Psoas muscle (tissue), 8 donors: ENCODE measurements around the gene PARL. TPM values are rescaled to one million over a fixed set of nuclear protein-coding genes. Genes with fewer than 3 reads are reported as not detected.

Experiments used
- ATAC-seq, 4 donors: fragments of 200-7000 bp; cut with Tn5 transposase; one replicate each; pipeline ENCODE4 v1.9.1; 2020; ENCODE audit warnings: moderate library complexity in 3 of 4, mild to moderate bottlenecking in 2 of 4
- DNase-seq, 2 donors: peaks; one replicate each; pipeline ENCODE4 v3.0.0-alpha.2; 2020
- H3K27ac ChIP-seq: fragments of 200-600 bp; one replicate; pipeline ENCODE4 v1.8.0; 2022
- H3K27me3 ChIP-seq, 3 donors: fragments of 200-600 bp in 1 of 3; one replicate each; pipeline versions ENCODE4 v1.6.1 to v1.8.0; 2013 to 2022; ENCODE audit warnings: low read length in 2 of 3, mild to moderate bottlenecking in 2 of 3, moderate library complexity in 1 of 3; ENCODE audit not compliant: insufficient read depth in 3 of 3
- H3K36me3 ChIP-seq, 2 donors: fragments of 200-600 bp in 1 of 2; one replicate each; pipeline versions ENCODE4 v1.6.1 to v1.8.0; 2013 to 2022; ENCODE audit warnings: low read depth in 1 of 2, mild to moderate bottlenecking in 1 of 2, moderate library complexity in 1 of 2; ENCODE audit not compliant: insufficient read depth in 1 of 2
- H3K4me1 ChIP-seq: fragments of 200-600 bp; one replicate; pipeline ENCODE4 v1.8.0; 2022
- H3K4me3 ChIP-seq: fragments of 200-600 bp; one replicate; pipeline ENCODE4 v1.8.0; 2022; ENCODE audit warnings: mild to moderate bottlenecking
- H3K9me3 ChIP-seq: fragments of 200-600 bp; one replicate; pipeline ENCODE4 v1.8.0; 2022
- CTCF ChIP-seq: fragments of 200-600 bp; IDR thresholded peaks from one replicate; pipeline ENCODE4 v1.8.0; 2022; ENCODE audit warnings: antibody characterized with exemption
- WGBS, 3 donors: extraction: QIAGEN DNeasy Blood & Tissue Kit; methylation state at CpG; one replicate each; pipeline versions ENCODE4 v1.1.6 to v1.1.7; 2013; 5-methylcytosine and 5-hydroxymethylcytosine counted together
- intact Hi-C, 2 donors: fragments of 100-400 bp; cut with DNase I; formaldehyde crosslinking; loops; one replicate each; pipeline versions ENCODE4 v1.11.0 to v1.14.2; 2022
- polyA plus RNA-seq, 3 donors: library from polyadenylated mRNA; stranded (reverse); fragments of 200-250 nt; gene quantifications; one replicate each; pipeline ENCODE4 v1.2.3, GENCODE V29; 2013
- total RNA-seq, 4 donors: library from RNA; stranded (reverse); fragmentation: NEBNext Ultra II Directional in 2 of 4; extraction: Animal tissue kit (Norgen Biotek cat#: 25700) in 2 of 4; gene quantifications; one replicate each; pipeline versions ENCODE4 v1.2.1 to v1.2.4, GENCODE V29; 2021 to 2023
- donor health status: healthy with polysubstance abuse.
- donor health status: DM: no; HTN: no; CAD: no; lungs with moderate emphysema.
- donor health status: Bipolar disorder and iron deficiency.
- donor health status: healthy.
- donor health status: DM: yes; HTN: yes; CAD: no.
- donor health status: DM: no; HTN: no; CAD: no.
- donor health status: DM: no; HTN: no; CAD: no.
- donor health status: DM: yes; HTN: yes; CAD: no.

The PARL gene
- total and polyA plus RNA-seq, 7 donors: 30.3 to 77.1 (median 61.4) TPM

- H3K4me1 ChIP-seq: no peaks in the 10 kb centered on the region
- no peak for TF ChIP-seq CTCF
- DNase-seq (no peak), ATAC-seq (no peak)
- H3K4me3 ChIP-seq: no peak overlapping the region
- H3K9me3 ChIP-seq: no peaks in the 10 kb centered on the region
- H3K27ac ChIP-seq: no peak overlapping the region
- H3K27me3 ChIP-seq: no peaks in the 10 kb centered on the region
- WGBS, 3 donors: 88 to 91% (median 90%) methylated on average over 14 of the region's 14 CpGs
- peaks cover 19 to 62% of the 10 kb centered on the region in 2 donors for H3K36me3 ChIP-seq
- intact Hi-C loops: loop anchor here in 1 of 2 donors (5.0 kb wide), 1 partner anchor 47 kb away; no protein-coding TSS in a partner anchor
Measured at GRCh38 chr3:183920416-183920815, 35.7 kb upstream of the PARL start.

GRCh38 chr3:183918178-183918577 lies 33.5 kb upstream of the PARL start:
- Histone ChIP-seq H3K4me1 (no peaks in the 10 kb centered on the region), H3K27me3 (no peaks in the 10 kb centered on the region), H3K27ac (no peak overlapping the region), H3K36me3 (peaks cover 14 to 40% of the 10 kb centered on the region in 2 donors), H3K4me3 (no peak overlapping the region), H3K9me3 (no peaks in the 10 kb centered on the region)
- intact Hi-C loops: no loop called here
- DNase-seq: no peak
- TF ChIP-seq CTCF: no peak
- 53 to 86% (median 56%) methylated on average over 2 of the region's 2 CpGs for WGBS, 3 donors
- peak; percentile 15 to 69 (median 27) for ATAC-seq

- 58 to 78% (median 73%) methylated on average over 4 of the region's 4 CpGs for WGBS, 3 donors
- Histone ChIP-seq H3K9me3 (no peaks in the 10 kb centered on the region), H3K4me3 (no peak overlapping the region), H3K27me3 (no peaks in the 10 kb centered on the region), H3K36me3 (peaks cover 14 to 36% of the 10 kb centered on the region in 2 donors), H3K27ac (no peak overlapping the region), H3K4me1 (no peaks in the 10 kb centered on the region)
- DNase-seq: no peak
- no peak for TF ChIP-seq CTCF
- peak in 3 of 4 donors; percentile 30 to 46 (median 36) for ATAC-seq
- intact Hi-C loops: no loop called here
Measured at GRCh38 chr3:183917776-183918175, 33.1 kb upstream of the PARL start.

GRCh38 chr3:183914856-183915255 lies 30.2 kb upstream of the PARL start:
- Histone ChIP-seq H3K9me3 (no peaks in the 10 kb centered on the region), H3K27ac (no peak overlapping the region), H3K4me3 (no peak overlapping the region), H3K36me3 (peaks cover 0 to 6% of the 10 kb centered on the region in 2 donors), H3K4me1 (no peaks in the 10 kb centered on the region), H3K27me3 (no peaks in the 10 kb centered on the region)
- no peak for TF ChIP-seq CTCF
- no peak for ATAC-seq
- DNase-seq: no peak
- WGBS, 3 donors: 84 to 93% (median 89%) methylated on average over 5 of the region's 5 CpGs
- intact Hi-C loops: no loop called here

- 74 to 89% (median 83%) methylated on average over 9 of the region's 9 CpGs for WGBS, 3 donors
Measured at GRCh38 chr3:183913580-183913920, 28.9 kb upstream of the PARL start.

More at GRCh38 chr3:183913580-183913920, 28.9 kb upstream of the PARL start:
- H3K4me3 ChIP-seq: no peak overlapping the region
- no peak for ATAC-seq
- no peak for DNase-seq
- H3K9me3 ChIP-seq: no peaks in the 10 kb centered on the region
- no peaks in the 10 kb centered on the region for H3K36me3 ChIP-seq
- H3K27me3 ChIP-seq: no peaks in the 10 kb centered on the region
- intact Hi-C loops: no loop called here
- no peaks in the 10 kb centered on the region for H3K4me1 ChIP-seq
- no peak for TF ChIP-seq CTCF
- no peak overlapping the region for H3K27ac ChIP-seq
